ENCODE measurements around the gene IZUMO3. TPM values are rescaled to one million over a fixed set of nuclear protein-coding genes. Genes with fewer than 3 reads are reported as not detected.

Gene IZUMO3
- total RNA-seq, 1 donor from 2014 or later, result not detected

- Mint-ChIP-seq H3K36me3 (ENCODE audit: low read depth) (no peaks in the 10 kb centered on the region), H3K4me3 (no peak overlapping the region), H3K27me3 (ENCODE audit: low read depth) (no peaks in the 10 kb centered on the region), H3K4me1 (peaks cover 4% of the 10 kb centered on the region), H3K27ac (ENCODE audit: unreplicated experiment) (no peak overlapping the region), H3K9me3 (no peaks in the 10 kb centered on the region)
- no peak for TF ChIP-seq CTCF (conservative IDR thresholded peaks at IDR 0.05)
- no peak for DNase-seq (ENCODE audit: low read depth, low spot score)
Measured at GRCh38 chr9:24500761-24501160, 44.9 kb downstream of the IZUMO3 start.

- Mint-ChIP-seq H3K4me1 (peaks cover 4% of the 10 kb centered on the region), H3K27me3 (ENCODE audit: low read depth) (no peaks in the 10 kb centered on the region), H3K36me3 (ENCODE audit: low read depth) (no peaks in the 10 kb centered on the region), H3K27ac (ENCODE audit: unreplicated experiment) (no peak overlapping the region), H3K9me3 (no peaks in the 10 kb centered on the region), H3K4me3 (no peak overlapping the region)
- DNase-seq (ENCODE audit: low read depth, low spot score), result no peak
- no peak for TF ChIP-seq CTCF (conservative IDR thresholded peaks at IDR 0.05)
Measured at GRCh38 chr9:24498632-24499031, 47.1 kb downstream of the IZUMO3 start.

GRCh38 chr9:24497671-24498070 lies 48.0 kb downstream of the IZUMO3 start:
- H3K27me3 Mint-ChIP-seq (ENCODE audit: low read depth), result no peaks in the 10 kb centered on the region
- H3K36me3 Mint-ChIP-seq (ENCODE audit: low read depth), result no peaks in the 10 kb centered on the region
- H3K4me1 Mint-ChIP-seq, result peaks cover 4% of the 10 kb centered on the region
- DNase-seq (ENCODE audit: low read depth, low spot score), result no peak
- no peak overlapping the region for H3K27ac Mint-ChIP-seq (ENCODE audit: unreplicated experiment)
- no peak for TF ChIP-seq CTCF (conservative IDR thresholded peaks at IDR 0.05)
- H3K9me3 Mint-ChIP-seq, result no peaks in the 10 kb centered on the region
- H3K4me3 Mint-ChIP-seq, result no peak overlapping the region
